Measurements from ENCODE around the gene SRGAP1.

DNA sequence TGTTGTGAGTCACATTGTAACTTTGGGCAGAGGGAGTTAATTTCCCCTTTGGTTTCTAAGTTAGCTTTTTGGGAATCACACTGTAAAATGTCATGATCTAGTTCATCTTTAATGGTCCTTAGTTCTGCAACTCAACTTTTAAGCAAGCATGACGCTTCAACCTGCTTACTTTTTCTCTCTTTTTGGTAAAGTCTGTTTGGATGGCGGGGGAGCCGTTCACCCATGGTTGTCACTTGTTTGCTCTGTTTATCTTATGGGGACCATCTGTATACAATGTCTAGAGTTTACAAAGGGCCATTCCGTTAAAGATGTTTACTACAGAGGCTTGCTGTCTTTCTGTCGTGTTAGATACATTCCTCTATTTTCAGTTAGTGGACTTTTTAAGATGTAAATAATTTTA is 172.0 kb downstream of the SRGAP1 start:
- no peak for TF ChIP-seq CTCF (IDR thresholded peaks at IDR 0.05; ENCODE audit: control extremely low read depth in 1 of 3, insufficient read depth in 1 of 3, low read depth in 1 of 3, low read length in 3 of 3)
- no peak for TF ChIP-seq SP1 (IDR thresholded peaks at IDR 0.05; ENCODE audit: low read depth, low read length)
- no peak for TF ChIP-seq MAFK (IDR thresholded peaks at IDR 0.05; ENCODE audit: low read depth, low read length)
- TF ChIP-seq POLR2A (IDR thresholded peaks at IDR 0.05; ENCODE audit: control extremely low read depth in 1 of 2, low read depth in 2 of 2, low read length in 2 of 2): no peak
